Measurements from ENCODE around the gene HECW1.

HECW1 gene

DNA sequence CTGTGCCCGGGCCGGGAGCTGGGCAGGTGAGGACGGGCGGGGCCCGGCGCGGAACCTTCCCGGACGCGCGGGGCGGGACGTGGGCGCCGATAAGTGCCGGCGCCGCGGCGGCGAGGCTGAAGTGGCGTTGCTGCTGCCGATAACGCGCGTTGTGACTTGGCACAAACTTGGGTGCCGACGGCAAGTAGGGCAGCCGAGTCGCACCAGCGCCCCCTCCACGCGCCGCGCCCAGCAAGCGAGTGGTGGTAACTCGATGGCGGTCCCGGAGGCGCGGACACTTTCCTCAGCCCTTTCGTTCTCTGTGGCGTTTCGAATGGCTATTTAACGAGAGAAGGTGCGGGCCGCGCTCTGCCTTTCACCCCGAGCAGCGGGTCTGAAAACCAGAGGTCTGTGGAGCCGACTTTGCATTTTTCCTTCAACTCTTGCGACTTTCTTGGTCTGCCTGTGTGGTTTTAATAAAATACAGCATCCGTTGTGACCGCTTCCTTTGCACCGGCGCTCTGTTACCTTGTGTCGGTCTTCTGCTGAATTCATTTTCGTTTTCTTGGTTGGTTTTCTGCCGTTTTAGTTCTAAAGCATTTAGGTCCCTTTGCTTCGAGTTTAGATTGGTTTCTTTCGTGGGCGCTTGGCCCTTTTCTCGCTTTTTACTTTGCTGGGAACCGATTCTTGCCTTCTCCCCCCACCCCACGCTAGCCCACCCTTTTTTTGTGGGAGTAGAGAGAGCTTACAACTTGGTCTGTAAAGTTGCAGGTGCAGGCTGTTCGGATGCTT is 471.2 kb downstream of the HECW1 start (continued):
- TF ChIP-seq, protein P1, sequence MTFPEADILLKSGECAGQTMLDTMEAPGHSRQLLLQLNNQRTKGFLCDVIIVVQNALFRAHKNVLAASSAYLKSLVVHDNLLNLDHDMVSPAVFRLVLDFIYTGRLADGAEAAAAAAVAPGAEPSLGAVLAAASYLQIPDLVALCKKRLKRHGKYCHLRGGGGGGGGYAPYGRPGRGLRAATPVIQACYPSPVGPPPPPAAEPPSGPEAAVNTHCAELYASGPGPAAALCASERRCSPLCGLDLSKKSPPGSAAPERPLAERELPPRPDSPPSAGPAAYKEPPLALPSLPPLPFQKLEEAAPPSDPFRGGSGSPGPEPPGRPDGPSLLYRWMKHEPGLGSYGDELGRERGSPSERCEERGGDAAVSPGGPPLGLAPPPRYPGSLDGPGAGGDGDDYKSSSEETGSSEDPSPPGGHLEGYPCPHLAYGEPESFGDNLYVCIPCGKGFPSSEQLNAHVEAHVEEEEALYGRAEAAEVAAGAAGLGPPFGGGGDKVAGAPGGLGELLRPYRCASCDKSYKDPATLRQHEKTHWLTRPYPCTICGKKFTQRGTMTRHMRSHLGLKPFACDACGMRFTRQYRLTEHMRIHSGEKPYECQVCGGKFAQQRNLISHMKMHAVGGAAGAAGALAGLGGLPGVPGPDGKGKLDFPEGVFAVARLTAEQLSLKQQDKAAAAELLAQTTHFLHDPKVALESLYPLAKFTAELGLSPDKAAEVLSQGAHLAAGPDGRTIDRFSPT (tag by site-specific recombination; IDR thresholded peaks at IDR 0.05), result peak; percentile 37; the same call in 1 of the 2 replicates
- TF ChIP-seq, protein P2, sequence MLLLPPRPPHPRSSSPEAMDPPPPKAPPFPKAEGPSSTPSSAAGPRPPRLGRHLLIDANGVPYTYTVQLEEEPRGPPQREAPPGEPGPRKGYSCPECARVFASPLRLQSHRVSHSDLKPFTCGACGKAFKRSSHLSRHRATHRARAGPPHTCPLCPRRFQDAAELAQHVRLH (tag by site-specific recombination; IDR thresholded peaks at IDR 0.05), result no peak
- TF ChIP-seq ZFHX2 (tag by site-specific recombination; conservative IDR thresholded peaks at IDR 0.05) (peak; percentile 39; the same call in 1 of the 2 replicates), ZNF175 (tag by site-specific recombination; IDR thresholded peaks at IDR 0.05) (no peak), ZNF768 (tag by site-specific recombination; IDR thresholded peaks at IDR 0.05) (no peak), ZNF133 (tag by site-specific recombination; IDR thresholded peaks at IDR 0.05) (no peak), GLI2 (tag by site-specific recombination; IDR thresholded peaks at IDR 0.05; ENCODE audit: borderline replicate concordance, low read depth) (no peak), ZNF843 (tag by site-specific recombination; IDR thresholded peaks at IDR 0.05) (no peak), SCRT2 (tag by site-specific recombination; IDR thresholded peaks at IDR 0.05) (no peak), ZFP3 (tag by site-specific recombination; IDR thresholded peaks at IDR 0.05; ENCODE audit: low read depth) (no peak), ZSCAN30 (tag by site-specific recombination; IDR thresholded peaks at IDR 0.05) (no peak), PRDM1 (tag by site-specific recombination; IDR thresholded peaks at IDR 0.05) (peak; percentile 97), ZNF404 (tag by site-specific recombination; IDR thresholded peaks at IDR 0.05) (no peak), ZNF132 (tag by site-specific recombination; IDR thresholded peaks at IDR 0.05; ENCODE audit: borderline replicate concordance) (no peak), ZNF335 (tag by site-specific recombination; conservative IDR thresholded peaks at IDR 0.05) (peak; percentile 53), ZNF169 (tag by site-specific recombination; IDR thresholded peaks at IDR 0.05) (no peak), GLIS1 (tag by site-specific recombination; IDR thresholded peaks at IDR 0.05) (no peak), ZNF501 (tag by site-specific recombination; IDR thresholded peaks at IDR 0.05) (no peak), ZNF707 (tag by site-specific recombination; IDR thresholded peaks at IDR 0.05) (no peak), ZNF354C (tag by site-specific recombination; IDR thresholded peaks at IDR 0.05; ENCODE audit: borderline replicate concordance, low read depth) (no peak), GFI1B (tag by site-specific recombination; IDR thresholded peaks at IDR 0.05) (no peak), BCL11B (tag by site-specific recombination; IDR thresholded peaks at IDR 0.05; ENCODE audit: low read depth) (no peak), ZNF654 (tag by site-specific recombination; IDR thresholded peaks at IDR 0.05; ENCODE audit: low read depth) (0 out of 2 replicates have a peak, but pooled peaks have one; percentile 2), ZNF341 (tag by site-specific recombination; IDR thresholded peaks at IDR 0.05; ENCODE audit: low read depth) (peak; percentile 60), KLF10 (tag by site-specific recombination; IDR thresholded peaks at IDR 0.05) (no peak; the same call in 1 of the 2 replicates), ZBTB7A (tag by site-specific recombination; IDR thresholded peaks at IDR 0.05; ENCODE audit: low read depth) (no peak), ZBTB20 (tag by site-specific recombination; IDR thresholded peaks at IDR 0.05) (peak; percentile 77), ZNF23 (tag by site-specific recombination; IDR thresholded peaks at IDR 0.05; ENCODE audit: borderline replicate concordance) (no peak), ZNF19 (tag by site-specific recombination; IDR thresholded peaks at IDR 0.05; ENCODE audit: low read depth) (no peak), ZNF610 (tag by site-specific recombination; IDR thresholded peaks at IDR 0.05; ENCODE audit: borderline replicate concordance) (no peak), ZNF658 (tag by site-specific recombination; IDR thresholded peaks at IDR 0.05) (no peak)
- TF ChIP-seq, protein P3, sequence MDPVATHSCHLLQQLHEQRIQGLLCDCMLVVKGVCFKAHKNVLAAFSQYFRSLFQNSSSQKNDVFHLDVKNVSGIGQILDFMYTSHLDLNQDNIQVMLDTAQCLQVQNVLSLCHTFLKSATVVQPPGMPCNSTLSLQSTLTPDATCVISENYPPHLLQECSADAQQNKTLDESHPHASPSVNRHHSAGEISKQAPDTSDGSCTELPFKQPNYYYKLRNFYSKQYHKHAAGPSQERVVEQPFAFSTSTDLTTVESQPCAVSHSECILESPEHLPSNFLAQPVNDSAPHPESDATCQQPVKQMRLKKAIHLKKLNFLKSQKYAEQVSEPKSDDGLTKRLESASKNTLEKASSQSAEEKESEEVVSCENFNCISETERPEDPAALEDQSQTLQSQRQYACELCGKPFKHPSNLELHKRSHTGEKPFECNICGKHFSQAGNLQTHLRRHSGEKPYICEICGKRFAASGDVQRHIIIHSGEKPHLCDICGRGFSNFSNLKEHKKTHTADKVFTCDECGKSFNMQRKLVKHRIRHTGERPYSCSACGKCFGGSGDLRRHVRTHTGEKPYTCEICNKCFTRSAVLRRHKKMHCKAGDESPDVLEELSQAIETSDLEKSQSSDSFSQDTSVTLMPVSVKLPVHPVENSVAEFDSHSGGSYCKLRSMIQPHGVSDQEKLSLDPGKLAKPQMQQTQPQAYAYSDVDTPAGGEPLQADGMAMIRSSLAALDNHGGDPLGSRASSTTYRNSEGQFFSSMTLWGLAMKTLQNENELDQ (tag by site-specific recombination; IDR thresholded peaks at IDR 0.05; ENCODE audit: low read depth), result no peak
- TF ChIP-seq, protein P4, sequence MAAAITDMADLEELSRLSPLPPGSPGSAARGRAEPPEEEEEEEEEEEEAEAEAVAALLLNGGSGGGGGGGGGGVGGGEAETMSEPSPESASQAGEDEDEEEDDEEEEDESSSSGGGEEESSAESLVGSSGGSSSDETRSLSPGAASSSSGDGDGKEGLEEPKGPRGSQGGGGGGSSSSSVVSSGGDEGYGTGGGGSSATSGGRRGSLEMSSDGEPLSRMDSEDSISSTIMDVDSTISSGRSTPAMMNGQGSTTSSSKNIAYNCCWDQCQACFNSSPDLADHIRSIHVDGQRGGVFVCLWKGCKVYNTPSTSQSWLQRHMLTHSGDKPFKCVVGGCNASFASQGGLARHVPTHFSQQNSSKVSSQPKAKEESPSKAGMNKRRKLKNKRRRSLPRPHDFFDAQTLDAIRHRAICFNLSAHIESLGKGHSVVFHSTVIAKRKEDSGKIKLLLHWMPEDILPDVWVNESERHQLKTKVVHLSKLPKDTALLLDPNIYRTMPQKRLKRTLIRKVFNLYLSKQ (tag by site-specific recombination; IDR thresholded peaks at IDR 0.05; ENCODE audit: borderline replicate concordance), result no peak
- TF ChIP-seq, protein P5, sequence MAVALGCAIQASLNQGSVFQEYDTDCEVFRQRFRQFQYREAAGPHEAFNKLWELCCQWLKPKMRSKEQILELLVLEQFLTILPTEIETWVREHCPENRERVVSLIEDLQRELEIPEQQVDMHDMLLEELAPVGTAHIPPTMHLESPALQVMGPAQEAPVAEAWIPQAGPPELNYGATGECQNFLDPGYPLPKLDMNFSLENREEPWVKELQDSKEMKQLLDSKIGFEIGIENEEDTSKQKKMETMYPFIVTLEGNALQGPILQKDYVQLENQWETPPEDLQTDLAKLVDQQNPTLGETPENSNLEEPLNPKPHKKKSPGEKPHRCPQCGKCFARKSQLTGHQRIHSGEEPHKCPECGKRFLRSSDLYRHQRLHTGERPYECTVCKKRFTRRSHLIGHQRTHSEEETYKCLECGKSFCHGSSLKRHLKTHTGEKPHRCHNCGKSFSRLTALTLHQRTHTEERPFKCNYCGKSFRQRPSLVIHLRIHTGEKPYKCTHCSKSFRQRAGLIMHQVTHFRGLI (tag by site-specific recombination; IDR thresholded peaks at IDR 0.05), result peak; percentile 76
